Measurements from ENCODE around the gene ZNF37A.
A peak's percentile ranks its signal among the peaks of the same experiment; 100 is the strongest.
"Not testable (repeated sequence)": the region's sequence is repeated elsewhere in the genome, so short reads cannot be mapped to it uniquely, and the experiment has no call there.

ZNF37A gene

DNA sequence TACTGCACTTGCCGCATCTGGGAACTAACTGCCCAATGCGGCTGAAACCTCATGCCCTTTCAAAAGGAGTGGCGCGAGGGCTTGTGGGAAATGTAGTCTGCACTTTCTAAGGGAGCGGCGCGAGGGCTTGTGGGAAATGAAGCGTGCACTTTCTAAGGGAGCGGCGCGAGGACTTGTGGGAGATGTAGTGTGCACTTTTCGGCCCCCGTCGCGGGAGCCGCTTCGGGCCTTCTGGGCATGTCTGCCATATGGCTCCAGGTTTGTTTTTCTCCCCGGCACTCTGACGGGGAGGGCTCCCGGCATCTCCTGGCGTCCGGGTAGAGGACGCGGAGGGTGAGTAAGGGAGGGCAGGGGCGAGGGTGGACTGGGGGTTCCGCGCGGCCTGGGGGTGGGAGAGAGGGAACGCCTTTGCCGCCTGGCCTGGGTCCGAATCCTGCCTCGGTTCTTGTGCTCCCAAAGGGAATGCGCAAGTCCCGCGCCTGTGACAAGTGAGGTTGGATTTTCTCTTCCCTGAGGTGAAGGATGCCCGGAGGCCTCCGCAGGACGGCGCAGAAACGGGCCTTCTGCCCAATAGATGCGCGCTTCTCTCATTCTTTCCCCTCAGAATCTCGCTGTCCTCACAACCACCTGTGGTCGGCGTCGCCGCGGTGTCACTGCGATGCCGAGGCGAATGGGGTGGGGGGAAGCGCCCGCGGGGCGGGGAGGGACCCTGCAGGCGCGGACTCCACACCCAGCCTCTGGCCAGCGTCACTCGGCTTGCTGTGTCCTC lies at the start of gene ZNF37A:
ZNF37A (plus strand) TSS at position 180 of the 769 bp plus-strand sequence. CDS start 2,281 bp downstream, outside the sequence.
- DNase-seq (ENCODE audit: low read depth): peak; percentile 96

DNA sequence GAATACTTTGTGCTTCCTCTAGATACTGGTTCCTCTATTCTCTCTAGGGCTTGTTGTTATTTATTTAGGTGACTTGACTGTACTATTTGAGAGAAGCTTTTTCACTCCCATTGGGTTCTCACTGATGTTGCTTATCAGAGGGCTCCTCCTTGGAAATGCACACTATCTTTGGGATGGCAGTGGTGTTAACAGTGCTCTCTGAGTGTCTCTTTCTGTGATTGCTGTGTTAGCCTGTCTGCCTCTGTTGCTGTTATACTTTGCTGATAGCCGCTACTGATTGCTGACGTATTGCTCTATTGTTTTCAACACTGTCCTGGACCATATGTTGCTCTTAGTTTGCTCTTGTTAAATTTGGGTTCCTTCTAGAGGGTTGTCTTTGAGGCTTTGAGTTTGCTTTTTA lies 49.0 kb upstream of the ZNF37A start:
- DNase-seq (ENCODE audit: low read depth): no peak

DNA sequence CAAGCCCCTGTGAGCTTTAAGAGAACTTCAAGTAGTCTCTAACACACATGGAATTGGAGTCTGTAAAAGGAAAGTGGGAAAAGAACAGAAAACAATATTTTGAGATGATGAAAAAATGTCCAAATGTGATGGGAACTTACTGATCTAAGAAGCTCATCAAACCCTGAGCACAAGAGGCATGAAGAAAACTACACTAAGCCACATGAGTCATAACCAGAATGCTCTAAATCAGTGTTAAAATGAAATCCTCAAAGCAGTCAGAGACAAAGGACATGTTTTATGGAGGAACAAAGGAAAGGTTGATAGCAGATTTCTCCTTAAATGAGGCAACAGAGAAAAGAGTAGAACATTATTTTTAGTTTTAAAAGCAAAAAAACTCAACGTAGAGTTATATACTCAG lies 46.5 kb upstream of the ZNF37A start:
- no peak for DNase-seq (ENCODE audit: low read depth)

DNA sequence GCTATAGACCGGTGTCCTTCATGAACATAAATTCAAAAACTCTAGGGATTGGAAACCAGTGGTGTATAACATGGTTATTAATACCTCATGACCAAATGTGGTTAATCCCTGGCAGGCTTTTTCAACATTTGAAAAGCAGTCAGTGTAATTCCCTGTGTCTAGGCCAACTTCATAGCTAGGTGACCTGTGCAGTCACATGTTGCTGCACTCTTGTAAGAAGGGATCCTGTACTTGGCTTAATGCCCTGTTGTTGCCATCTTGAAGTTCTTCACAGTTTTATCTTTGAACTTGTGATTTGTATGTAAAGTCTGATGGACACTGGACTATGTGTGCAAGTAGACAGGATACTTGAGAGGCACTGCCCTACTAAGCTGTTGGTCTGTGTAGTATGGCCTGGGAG lies 43.9 kb upstream of the ZNF37A start:
- no peak for DNase-seq (ENCODE audit: low read depth)

DNA sequence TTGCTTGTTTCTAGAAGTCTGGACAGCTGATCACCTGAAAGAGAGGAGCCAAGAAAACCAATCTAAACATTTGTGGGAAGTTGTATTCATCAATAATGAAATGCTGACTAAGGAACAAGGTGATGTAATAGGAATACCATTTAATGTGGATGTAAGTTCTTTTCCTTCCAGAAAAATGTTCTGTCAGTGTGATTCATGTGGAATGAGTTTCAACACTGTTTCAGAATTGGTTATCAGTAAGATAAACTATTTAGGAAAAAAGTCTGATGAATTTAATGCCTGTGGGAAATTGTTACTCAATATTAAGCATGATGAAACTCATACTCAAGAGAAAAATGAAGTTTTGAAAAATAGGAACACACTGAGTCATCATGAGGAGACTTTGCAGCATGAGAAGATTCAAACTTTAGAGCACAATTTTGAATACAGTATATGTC lies 39.8 kb upstream of the ZNF37A start:
- peak; percentile 82 for DNase-seq (ENCODE audit: low read depth)

DNA sequence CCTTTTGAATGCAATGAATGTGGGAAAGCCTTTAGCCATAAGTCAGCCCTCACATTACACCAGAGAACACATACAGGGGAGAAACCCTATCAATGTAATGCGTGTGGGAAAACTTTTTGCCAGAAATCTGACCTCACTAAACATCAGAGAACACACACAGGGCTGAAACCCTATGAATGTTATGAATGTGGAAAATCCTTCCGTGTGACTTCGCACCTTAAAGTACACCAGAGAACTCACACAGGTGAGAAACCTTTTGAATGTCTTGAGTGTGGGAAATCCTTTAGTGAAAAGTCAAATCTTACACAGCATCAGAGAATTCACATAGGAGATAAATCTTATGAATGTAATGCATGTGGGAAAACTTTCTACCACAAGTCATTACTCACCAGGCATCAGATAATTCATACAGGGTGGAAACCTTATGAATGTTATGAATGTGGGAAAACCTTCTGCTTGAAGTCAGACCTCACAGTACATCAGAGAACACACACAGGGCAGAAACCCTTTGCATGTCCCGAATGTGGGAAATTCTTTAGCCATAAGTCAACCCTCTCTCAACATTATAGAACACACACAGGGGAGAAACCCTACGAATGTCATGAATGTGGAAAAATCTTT lies 38.8 kb upstream of the ZNF37A start:
- DNase-seq (ENCODE audit: low read depth): not testable (repeated sequence)

DNA sequence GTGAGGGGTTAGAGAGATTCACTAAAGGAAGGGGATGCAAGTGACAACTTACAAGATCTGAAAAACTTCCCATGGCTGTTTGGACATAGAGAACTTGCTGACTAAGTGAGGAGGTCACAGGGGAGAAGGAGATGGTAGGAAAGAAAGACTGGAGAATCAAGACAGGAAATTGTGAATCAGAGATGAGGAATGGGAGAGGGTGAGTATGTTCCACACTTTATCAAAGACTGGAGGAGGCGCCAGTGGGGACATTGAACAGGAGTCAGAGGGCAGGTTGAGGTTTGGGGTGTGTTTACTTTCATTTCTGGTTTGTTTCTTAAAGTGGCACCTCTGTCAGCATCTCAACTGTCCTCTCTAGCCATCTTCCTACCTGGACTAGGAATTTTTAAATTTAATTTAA lies 24.5 kb upstream of the ZNF37A start:
- DNase-seq (ENCODE audit: low read depth): peak; percentile 24

DNA sequence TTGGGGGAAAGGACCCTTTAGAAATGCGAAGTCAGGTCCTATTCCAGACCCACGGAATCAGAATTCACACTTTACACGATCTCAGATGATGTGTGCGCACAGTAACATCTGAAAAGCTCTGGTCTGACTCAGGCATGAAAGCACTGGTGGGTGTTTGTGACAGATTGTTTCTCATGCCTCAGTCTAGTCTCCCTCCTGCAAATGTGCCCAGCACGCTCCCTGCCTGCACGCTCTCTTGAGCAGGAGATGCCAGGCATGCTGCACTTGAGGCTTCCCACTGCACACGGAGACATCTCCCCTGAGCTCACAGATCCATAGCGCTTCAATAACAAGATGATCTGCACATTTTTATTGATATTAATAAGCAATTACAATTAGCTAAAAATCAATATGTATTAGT lies 23.6 kb upstream of the ZNF37A start:
- no peak for DNase-seq (ENCODE audit: low read depth)

DNA sequence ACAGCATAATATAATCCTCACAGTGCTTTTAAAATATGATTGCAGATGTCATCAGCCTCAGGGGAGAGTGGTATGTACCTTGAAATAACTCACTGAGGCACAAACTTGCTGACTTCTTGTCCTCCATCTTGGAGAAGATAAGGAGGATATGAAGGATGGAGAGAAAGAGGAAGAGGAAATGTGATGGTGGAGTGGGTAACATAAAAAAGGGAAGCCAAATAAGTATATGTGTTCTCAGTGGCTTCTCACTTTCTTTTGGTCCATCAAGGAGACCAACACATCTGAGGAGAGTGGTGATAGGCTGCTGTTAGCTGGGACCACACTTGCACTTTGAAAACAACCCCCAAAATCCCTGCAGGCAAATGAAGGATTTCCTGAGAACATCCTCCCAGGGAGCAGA lies 21.6 kb upstream of the ZNF37A start:
- no peak for DNase-seq (ENCODE audit: low read depth)

DNA sequence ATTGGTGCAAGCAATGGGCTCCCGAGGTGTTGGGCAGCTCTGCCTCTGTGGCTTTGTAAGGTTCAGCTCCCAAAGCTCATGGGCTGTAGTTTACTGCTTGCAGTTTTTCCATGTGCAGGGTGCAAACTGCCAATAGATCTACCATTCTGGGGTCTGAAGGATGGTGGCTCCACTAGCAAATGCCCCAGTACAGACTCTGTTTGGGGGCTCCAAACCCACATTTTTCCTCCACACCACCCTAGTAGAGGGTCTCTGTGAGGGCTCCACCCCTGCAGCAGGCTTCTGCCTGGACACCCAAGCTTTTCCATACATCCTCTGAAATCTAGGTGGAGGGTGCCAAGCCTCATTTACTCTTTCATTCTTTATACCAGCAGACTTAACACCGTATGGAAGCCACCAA lies 17.4 kb upstream of the ZNF37A start:
- no peak for DNase-seq (ENCODE audit: low read depth)

DNA sequence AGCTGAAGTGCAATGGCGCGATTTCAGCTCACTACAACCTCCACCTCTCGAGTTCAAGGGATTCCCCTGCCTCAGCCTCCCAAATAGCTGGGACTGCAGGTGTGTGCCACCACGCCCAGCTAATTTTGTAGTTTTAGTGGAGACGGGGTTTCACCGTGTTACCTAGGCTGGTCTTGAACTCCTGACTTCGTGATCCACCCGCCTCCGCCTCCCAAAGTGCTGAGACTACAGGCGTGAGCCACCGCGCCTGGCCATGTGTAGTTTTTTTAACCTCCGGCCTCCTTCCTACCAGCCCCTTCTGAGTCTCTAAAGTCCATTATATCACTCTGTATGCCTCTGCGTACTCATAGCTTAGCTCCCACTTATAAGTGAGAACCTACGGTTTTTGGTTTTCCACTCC lies 819 bp upstream of the ZNF37A start:
- not testable (repeated sequence) for DNase-seq (ENCODE audit: low read depth)

DNA sequence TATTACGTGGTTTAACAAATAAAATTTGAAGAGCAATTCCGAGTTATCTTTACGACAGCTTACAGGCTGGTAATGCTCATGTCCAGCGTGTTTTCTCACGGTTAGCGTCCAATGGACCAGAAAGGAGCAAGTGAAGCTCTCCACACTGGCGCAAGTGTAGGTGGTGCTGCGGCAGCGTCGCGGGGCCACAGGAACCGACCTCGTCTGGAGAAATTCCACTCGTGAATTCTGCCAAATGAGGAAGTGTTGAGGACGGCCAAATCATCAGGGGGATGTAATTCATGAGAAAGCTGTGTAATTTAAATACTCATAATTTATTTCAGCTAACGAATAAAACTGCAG lies 350 bp upstream of the ZNF37A start:
- DNase-seq (ENCODE audit: low read depth): no peak

DNA sequence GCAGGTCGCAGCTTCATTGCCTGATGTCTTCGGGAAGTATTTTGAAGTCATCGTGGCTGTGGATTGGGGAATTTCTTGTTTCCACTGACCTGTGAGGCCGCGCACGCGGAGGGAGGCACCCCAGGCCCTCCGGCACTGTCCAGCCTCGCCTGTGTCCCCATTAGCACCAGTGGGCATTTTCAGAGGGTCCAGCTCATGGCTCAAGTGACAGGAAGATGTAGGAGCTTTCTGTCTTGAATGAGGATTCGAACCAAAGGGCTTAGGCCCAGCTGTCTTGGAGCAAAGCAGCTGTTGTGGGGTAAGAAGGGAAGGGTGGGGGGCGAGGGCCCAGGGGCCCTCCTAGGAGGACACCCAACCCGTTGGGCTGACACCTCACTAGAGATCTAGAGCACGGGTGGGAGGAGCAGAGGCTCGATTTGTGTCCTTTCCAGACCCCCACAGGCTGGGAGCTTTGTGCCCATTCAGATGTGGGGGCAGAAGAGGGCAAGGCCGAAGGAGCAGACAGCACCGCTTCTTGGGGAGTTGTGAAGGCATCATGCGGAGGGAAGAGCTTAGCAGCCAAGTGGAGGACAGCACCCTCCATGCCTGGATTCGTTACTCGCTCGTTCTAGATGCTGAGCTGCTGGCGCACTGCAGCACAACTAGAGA lies 914 bp downstream of the ZNF37A start:
- DNase-seq (ENCODE audit: low read depth): peak; percentile 6

DNA sequence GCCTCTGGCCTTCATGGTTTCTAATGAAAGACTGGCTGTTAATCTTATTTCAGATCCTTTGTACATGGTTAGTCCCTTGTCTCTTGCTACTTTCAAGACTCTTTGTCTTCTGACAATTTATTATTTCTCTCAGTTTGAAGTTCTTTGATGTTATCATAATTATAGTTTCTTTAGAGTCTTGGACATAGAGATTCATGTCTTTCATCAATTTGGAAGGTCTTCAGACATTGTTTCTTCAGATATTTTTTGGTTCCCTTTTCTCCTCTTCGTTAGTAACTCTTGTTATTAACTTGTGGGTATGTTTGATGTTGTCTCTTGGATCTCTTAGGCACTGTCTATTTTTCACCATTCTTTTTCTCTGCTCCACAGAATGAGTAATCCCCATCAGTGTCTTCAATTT lies 8.7 kb downstream of the ZNF37A start:
- no peak for DNase-seq (ENCODE audit: low read depth)

DNA sequence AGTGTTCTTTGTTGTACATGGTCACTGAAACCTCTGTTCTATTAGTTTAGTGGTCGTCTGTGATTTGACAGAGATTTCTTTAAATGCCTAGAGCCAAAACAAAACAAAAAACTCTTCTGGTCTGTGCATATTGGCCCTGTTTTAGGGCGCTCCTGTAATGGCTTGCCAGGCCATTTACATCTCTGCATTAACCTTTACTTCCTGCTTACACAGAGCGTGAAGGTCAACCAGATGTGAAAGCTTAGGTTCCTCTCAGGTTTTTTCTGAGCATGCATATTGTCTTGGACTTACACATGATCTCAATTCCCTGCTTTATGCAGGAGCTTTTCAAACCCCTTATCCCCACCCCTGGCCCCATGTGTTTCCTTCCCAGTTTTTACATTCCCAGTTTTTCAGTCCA lies 9.6 kb downstream of the ZNF37A start:
- no peak for DNase-seq (ENCODE audit: low read depth)

DNA sequence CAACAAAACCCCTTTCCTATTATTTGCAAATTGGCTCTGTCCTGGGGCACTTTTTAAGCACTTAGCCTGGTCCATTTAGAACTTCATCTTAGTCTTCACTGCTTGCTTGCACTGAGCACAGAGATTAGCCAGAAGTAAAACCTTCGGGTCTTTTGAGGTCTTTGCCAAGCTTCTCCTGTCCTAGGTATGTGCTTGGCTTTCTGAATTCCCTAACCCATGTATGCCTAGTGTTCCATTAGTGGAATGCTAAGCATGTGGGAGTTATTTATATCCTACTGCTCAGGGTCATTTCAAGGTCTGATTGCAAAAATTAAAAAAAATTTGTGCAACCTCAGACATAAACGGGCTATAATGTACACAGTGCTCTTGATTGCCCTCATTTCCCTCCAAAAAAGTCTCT lies 18.0 kb downstream of the ZNF37A start:
- DNase-seq (ENCODE audit: low read depth): no peak

DNA sequence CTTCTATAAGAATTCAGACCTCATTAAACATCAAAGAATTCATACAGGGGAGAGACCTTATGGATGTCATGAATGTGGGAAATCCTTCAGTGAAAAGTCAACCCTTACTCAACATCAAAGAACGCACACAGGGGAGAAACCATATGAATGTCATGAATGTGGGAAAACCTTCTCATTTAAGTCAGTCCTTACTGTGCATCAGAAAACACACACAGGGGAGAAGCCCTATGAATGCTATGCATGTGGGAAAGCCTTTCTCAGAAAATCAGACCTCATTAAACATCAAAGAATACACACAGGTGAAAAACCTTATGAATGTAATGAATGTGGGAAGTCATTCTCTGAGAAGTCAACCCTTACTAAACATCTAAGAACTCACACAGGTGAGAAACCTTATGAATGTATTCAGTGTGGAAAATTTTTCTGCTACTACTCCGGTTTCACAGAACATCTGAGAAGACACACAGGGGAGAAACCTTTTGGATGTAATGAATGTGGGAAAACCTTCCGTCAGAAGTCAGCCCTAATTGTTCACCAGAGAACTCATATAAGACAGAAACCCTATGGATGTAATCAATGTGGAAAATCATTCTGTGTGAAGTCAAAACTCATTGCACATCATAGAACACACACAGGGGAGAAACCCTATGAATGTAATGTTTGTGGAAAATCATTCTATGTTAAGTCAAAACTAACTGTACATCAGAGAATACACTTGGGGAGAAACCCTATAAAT lies 24.1 kb downstream of the ZNF37A start:
- peak; percentile 5 for DNase-seq (ENCODE audit: low read depth)

DNA sequence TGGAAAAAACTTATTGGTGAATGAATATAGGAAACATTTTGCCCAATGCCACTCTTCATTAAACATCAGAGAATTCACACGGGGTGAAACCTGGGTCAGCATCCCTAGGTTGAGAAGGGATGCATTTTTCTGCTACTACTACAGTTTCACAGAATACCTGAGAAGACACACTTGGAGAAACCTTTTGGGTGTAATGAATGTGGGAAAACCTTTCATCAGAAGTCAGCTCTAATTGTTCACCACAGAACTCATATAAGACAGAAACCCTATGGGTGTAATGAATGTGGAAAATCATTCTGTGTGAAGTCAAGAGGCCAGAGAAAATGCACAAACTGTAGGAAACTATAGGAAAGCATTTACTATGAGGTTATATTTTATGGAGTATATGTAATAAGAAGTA lies 24.9 kb downstream of the ZNF37A start:
- DNase-seq (ENCODE audit: low read depth): no peak

DNA sequence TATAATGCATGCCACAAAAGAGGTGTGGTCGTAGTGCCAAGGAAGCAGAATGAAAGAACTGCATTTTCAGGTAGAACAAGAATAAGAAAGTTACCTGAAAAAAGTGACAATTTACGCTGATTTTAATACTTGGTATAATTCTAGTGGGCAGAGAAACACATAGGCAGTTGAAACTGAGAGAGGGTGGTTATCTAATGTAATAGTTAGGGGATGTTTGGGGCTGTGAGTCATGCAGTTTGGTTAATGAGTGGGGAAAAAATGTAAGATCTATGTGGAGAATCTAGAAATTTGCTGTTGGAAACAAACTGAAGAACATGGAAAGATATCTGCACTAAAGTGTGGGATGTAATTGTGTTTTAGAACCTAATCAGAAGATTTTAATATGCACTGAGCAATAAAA lies 33.7 kb downstream of the ZNF37A start:
- no peak for DNase-seq (ENCODE audit: low read depth)

DNA sequence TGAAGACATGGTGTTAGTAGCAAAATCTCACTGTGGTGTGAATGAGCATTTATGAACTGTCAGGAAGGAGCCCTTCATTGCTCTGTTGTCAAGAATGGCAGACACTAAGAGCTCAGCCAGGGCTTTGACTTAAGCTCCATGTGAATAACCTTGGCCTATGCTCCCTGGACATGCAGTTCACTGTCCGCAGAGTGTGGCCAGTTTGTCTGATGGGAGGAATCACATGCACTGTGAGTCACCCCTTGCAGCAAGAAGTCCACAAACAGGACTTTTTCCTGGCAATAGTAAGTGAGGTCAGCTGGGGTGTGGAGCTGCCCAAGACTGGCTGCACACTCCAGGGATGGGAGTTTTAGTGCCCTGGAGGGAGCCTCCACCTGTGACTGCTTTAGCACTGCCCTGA lies 49.5 kb downstream of the ZNF37A start:
- peak; percentile 1 for DNase-seq (ENCODE audit: low read depth)

DNA sequence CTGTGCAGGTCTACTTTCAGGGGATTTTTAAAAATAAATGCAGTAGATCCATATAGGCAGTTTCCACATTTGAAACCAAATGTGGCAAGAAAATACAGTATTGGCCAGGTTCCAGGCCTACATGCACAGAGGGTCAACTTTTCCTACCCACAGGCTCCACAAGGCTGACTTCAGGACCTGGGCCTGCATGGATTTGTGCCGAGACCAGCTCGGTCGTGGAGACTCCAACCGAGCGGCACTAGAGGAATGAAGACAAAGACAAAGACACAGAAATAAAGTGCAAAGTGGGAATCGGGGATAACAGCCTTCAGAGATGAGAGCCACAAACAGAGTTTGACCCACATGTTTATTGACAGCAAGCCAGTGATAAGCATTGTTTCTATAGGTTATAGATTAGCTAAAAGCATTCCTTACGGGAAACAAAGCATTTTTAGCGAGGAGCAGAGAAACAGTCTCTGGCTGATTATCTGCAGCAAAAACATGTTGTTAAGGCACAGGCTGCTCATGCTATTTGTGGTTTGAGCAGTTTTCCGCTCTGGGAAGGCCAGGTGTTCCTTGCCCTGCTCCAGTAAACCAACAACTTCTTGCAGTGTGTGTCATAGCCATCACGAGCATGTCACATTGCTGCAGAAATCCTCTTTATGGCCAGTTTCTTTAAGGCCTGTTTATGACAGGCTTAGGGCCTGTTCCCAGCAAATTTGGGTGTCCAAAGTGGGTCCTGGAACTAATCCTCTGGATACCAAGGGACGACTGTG lies 52.6 kb downstream of the ZNF37A start:
- no peak for DNase-seq (ENCODE audit: low read depth)

DNA sequence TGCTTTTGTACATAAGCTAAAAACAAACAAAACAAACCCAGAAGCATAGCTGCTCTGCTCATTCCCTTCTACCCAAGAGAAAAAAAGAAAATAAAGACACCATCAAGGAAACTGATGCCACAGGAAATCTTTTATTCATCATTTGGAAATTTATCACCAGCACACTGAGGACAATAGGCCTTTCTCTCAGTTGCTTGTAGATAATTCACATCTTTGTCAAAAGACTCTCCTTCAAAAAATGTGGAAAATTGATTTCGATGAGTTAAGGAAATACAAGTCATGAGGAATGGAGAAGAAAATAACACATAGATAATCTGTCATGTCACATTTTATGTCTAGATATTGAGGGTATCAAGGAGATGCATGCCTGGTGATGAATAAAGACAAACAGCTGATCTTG lies 53.5 kb downstream of the ZNF37A start:
- no peak for DNase-seq (ENCODE audit: low read depth)

All from fibroblast of gingiva (primary cell).